ENCODE data around the gene KCNAB1.

Gene KCNAB1

GRCh38 chr3:156371701-156372100, 251.3 kb downstream of the KCNAB1 start:
- DNase-seq (ENCODE audit: low spot score) = no peak

DNA sequence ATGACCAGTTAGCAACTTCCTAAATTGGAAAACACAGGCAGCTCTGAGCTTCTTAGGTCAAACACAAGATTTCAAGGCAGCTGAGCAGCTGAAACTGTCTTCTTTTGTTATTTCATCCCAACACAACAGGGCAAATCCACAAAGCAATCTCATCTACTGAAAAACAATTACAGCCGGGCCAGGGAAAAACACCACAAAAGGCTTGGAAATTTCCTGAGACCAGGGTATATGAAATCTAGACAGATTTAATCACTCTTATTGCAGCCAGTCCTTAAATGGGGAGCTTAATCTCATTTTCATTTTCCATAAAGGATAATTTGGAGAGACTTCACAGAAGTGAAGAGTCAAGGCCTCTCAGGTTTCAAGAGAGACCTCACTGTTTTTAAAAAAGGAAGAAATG, 252.7 kb downstream of the KCNAB1 start:
- DNase-seq (ENCODE audit: low spot score) = no peak

- no peak for DNase-seq (ENCODE audit: low spot score)
Observed at GRCh38 chr3:156373654-156374053, 253.3 kb downstream of the KCNAB1 start.

DNA sequence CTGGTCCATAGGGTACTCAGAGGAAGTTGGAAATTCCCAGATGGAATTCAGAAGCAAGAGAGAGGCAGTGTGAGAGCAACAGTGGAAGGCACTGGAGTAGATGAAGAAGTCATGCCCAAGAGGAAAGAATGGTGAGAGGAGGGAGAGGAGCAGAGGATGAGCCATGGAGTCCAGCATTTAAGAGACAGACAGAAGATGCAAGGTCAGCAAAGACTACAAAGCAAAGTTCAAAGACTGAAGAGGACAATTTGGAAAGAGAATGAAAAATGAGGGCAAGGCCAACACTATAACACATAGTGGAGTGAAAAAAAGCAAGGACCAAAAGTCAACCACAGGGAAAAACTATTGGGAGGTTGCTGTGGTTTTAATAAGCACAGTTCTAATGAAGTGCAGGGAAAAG, 255.8 kb downstream of the KCNAB1 start:
- DNase-seq (ENCODE audit: low spot score) = no peak

DNA sequence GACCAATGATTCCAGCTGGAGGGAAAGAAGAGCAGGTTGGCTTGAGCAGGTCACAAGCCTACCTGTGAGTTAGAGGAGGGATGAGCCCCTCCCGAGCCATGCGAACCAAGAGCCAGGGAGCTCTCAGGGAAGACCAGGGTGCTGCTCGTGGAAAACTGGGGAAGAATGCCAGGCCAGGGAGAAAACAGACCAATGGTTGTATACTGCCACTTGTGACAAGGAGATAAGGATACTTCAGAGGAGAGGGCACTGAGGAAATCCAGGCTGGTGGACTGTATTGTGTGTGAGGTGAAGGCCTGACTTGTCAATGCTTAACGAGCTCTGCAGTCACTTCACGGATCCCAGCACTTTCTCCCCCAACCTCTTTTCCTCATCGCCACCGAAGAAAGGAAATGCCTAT, 256.9 kb downstream of the KCNAB1 start:
- DNase-seq (ENCODE audit: low spot score) = no peak

GRCh38 chr3:156377718-156378117, 257.3 kb downstream of the KCNAB1 start:
- no peak for DNase-seq (ENCODE audit: low spot score)

DNA sequence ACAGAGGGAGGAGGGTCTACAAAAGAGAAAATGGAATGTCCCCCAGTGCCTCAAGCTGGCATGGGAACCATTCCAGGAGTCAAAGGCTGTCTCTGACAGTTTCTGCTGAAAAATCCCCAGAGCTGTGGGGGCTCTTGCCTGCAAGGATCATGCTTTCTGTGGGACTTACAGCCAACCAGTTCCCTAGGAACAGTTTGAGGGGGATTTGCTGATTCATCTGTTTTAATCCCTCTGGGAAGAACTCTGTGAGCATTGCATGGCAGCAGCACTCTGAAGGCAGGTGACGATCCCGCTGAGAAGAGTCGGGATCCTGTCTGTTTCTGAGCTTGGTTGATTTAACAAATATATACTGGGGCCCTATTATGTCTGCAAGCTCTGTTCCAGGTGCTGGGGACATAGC, 258.5 kb downstream of the KCNAB1 start:
- DNase-seq (ENCODE audit: low spot score) = no peak

GRCh38 chr3:156379327-156379726, 258.9 kb downstream of the KCNAB1 start:
- DNase-seq (ENCODE audit: low spot score) = no peak

DNA sequence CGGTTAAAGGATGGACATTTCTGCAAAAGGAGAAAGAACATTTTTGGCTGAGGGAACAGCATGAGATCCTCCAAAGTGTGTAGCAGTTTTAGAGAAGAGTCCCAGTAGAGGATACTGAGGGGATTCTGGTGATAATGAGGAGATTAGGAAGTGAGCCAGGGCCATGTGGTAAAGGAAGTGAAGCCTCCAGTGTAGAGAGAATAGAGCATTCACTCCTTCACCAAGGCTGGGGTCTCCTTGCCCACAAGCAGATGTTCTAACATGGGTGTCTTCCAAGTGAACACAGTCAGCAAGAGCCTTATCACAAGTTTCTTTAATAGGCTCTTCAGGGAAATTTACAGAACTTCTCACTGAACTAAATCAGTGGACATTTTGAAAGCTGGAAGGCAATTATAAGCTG, 260.9 kb downstream of the KCNAB1 start:
- no peak for DNase-seq (ENCODE audit: low spot score)

DNA sequence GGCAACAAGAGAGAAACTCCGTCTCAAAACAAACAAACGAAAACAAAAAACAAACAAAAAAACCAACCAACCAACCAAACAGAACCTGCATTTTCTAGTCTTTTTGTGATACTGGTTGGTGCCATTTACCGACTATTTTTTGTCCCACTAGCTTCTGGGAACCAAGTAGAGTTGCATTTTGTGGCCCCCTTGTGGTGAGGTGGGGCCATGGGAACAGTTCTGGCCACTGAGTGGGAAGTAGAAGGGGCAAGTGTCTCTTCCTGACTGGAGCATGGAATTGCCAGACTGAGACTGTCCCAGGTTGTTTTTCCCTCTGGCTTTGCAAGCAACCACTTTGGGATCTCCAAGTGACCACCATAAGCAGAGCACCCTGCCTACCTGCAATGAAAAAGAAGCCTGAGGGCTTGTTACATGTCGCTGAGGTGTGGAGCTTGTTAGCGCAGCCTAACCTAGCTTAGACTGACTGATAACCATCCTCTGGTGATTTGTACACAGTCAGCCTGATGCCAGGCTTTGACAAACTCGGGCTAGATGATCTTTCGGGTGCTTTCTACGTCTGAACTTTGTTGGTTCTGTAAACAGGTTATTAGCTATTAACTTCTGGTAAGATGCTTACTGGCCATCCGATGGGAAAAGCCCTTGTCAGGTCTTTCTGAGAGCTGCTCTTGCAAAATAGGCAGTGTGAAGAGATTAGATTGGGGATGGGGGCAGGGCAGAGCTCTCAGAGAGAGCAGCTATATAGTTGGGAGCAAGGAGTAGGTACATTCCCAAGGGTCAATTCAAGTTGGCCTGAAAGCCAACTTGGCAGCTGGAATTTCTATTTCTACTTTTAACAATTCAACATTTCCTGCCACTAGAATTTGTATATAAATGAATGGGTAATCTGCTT, 262.3 kb downstream of the KCNAB1 start:
- peak; percentile 40 for DNase-seq (ENCODE audit: low spot score)

GRCh38 chr3:156383441-156384025, 263.2 kb downstream of the KCNAB1 start:
- no peak for DNase-seq (ENCODE audit: low spot score)

DNA sequence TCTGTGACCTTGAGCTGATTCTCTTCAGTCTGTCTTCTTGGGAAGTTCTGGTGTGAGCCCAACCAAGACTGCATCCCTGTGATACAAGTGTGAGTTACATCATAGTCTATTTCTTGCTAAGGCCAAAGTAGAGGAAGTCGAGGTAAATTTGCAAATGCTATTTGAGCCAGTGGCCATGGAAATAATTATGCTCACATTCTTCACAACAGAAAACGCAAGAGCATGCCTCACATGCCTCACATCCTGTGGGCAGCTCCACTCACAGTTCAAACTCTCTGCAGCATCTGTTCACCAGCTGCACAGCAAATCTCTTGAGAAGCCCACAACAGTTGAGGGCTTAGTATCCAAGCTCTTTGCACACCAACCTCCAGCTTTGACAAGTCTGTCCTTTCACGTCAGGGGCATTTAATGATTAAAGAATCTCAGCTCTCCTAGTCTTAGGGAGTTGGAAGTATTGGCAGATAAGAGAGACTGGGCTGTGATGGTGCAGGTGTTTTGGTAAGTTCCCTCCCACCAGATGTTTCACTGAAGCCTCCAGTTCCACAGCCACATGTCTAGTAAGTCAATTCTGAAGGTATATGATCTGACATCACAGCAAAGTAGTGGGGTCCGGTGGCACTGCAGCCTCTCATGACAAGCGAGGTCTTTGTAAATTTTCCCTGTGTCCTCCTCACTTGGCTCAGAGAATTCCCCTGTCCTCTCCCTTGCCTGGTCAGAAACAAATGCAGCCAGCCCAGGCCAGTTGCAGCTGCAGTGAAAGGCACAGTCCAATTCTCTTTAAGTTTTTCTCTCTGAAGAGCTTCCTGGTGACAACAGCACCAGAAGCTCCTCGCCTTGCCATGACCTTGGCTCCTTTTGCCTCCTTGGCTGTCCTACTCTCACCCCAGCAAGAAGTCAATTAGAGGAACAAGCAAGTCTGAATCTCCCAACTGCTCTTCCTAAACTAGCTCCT, 268.4 kb downstream of the KCNAB1 start:
- no peak for DNase-seq (ENCODE audit: low spot score)

DNA sequence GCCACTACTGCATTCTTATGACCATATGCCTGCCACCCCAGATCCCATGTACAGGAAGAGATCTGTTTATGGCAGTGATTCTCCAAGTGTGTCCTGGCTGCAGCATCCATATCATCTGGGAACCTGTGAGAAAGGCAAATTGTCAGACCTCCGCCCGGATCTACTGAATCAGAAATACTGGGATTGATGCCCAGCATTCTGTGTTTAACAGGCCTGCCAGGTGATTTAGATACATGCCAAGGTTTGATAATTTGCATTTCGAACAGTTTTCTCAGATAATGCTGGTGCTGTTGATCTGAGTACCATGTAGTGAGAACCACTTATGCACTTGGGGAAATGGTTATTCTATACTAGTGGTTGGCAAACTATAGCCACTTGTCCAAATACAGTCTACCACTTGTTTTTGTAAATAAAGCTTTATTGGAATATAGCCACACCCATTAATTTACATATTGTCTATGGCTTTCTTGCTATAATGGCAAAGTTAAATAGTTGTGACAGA, 269.1 kb downstream of the KCNAB1 start:
- no peak for DNase-seq (ENCODE audit: low spot score)

- no peak for DNase-seq (ENCODE audit: low spot score)
Observed at GRCh38 chr3:156390846-156391245, 270.5 kb downstream of the KCNAB1 start.

DNA sequence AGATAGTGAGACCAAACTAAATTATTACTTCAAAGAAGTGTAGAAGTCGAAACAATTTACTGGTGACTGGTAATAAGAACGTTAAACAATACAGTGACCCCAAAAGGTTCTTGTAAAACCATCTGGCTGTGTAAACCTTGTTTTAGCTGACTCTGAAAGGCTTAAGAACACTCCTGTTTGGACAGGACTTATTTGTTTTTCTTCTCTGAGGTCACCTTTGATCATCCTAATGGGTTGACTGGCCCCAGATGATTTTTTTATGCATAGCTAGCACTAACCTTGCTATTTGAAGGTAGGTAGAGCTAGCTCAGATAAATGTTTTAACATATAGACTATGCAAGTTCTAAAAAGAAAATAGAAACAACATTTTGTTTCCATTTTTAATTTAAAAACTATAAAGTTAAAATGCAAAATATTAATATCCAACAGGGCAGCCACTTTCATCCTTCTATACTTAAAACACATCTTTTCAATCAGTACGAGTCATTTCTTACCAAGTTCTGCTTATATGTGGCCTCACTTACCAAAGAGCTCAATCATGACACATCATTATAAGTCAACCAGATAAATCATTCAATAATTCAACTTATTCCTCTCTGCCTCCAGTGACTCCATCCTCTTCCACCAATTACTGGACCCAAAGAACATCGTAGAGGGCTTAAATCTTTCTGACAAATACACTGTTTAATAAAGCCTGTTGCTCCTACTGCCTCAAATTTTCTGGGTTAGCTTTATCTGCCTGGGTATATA, 275.8 kb downstream of the KCNAB1 start:
- peak; percentile 5 for DNase-seq (ENCODE audit: low spot score)

DNA sequence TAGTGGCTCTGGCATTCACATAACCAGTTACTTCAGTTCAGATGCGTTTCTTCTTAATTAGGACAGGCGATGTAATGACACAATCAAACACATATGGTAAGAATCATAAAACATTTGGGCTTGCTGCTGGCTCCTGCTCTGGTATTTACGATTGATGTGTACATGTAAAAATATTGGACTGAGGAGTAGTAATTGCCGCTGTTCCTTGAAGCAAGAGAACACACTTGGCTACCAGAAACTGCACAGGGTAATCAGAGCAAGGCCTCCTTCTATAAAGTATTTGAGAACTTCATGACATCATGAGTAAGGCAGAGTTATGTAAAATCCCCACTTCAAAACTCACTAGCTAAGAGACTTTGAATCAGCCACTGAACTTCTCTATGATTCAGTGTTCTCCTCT, 276.5 kb downstream of the KCNAB1 start:
- DNase-seq (ENCODE audit: low spot score) = no peak

GRCh38 chr3:156397534-156397933, 277.2 kb downstream of the KCNAB1 start:
- no peak for DNase-seq (ENCODE audit: low spot score)

- no peak for DNase-seq (ENCODE audit: low spot score)
Observed at GRCh38 chr3:156400062-156400461, 279.7 kb downstream of the KCNAB1 start.

GRCh38 chr3:156400735-156401134, 280.4 kb downstream of the KCNAB1 start:
- DNase-seq (ENCODE audit: low spot score) = no peak

GRCh38 chr3:156404217-156404616, 283.8 kb downstream of the KCNAB1 start:
- no peak for DNase-seq (ENCODE audit: low spot score)

- DNase-seq (ENCODE audit: low spot score) = no peak
Observed at GRCh38 chr3:156406393-156406792, 286.0 kb downstream of the KCNAB1 start.
